ENCODE data around the gene FBXO28.

DNA sequence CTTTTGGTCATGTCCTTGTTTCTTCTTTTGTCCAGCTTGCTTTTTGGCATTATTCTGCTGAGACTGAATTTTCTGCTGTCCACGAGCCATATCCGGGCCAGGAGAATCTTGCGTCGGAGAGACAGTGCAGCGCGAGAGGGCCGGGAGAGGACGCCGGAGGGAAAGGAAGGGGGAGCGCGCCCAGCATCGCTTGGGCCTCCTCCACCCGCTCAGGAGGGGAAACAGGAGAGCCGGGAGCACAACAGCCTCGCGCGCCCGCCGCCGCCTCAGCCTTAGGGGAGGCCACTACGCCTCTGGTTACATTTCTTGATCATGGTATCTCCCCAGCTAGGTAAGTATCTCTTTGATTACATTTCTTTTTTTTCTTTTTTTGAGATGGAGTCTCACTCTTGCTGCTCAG, 61.7 kb downstream of the FBXO28 start:
- TF ChIP-seq POLR2A (IDR thresholded peaks at IDR 0.05), result no peak
- TF ChIP-seq, protein P1, sequence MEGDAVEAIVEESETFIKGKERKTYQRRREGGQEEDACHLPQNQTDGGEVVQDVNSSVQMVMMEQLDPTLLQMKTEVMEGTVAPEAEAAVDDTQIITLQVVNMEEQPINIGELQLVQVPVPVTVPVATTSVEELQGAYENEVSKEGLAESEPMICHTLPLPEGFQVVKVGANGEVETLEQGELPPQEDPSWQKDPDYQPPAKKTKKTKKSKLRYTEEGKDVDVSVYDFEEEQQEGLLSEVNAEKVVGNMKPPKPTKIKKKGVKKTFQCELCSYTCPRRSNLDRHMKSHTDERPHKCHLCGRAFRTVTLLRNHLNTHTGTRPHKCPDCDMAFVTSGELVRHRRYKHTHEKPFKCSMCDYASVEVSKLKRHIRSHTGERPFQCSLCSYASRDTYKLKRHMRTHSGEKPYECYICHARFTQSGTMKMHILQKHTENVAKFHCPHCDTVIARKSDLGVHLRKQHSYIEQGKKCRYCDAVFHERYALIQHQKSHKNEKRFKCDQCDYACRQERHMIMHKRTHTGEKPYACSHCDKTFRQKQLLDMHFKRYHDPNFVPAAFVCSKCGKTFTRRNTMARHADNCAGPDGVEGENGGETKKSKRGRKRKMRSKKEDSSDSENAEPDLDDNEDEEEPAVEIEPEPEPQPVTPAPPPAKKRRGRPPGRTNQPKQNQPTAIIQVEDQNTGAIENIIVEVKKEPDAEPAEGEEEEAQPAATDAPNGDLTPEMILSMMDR (IDR thresholded peaks at IDR 0.05), result no peak

All from tibial nerve (tissue), 3 donors.